CD14-positive monocyte (primary cell): ENCODE measurements around the gene RMND5A. TPM values are rescaled to one million over a fixed set of nuclear protein-coding genes. Genes with fewer than 3 reads are reported as not detected.

Experiments
- DNase-seq, 3 donors: peaks; one replicate each; pipeline ENCODE4 v3.0.0-alpha.2; 2011 to 2022
- H2AFZ ChIP-seq: 2 replicates; pipeline ENCODE4 v1.6.0; 2012; ENCODE audit warnings: mild to moderate bottlenecking, low read depth, low read length, inconsistent platforms; ENCODE audit not compliant: insufficient read depth, poor library complexity, severe bottlenecking
- H3K27ac ChIP-seq, 2 donors: 1 replicate in 1 of 2; 2 replicates in 1 of 2; pipeline ENCODE4 v1.5.1; 2012 to 2013; ENCODE audit warnings: low read length in 2 of 2, control low read depth in 1 of 2, inconsistent platforms in 1 of 2, low read depth in 1 of 2, mild to moderate bottlenecking in 1 of 2
- H3K27me3 ChIP-seq, 2 donors: one replicate each; pipeline versions ENCODE4 v1.6.0 to v1.6.1; 2011 to 2013; ENCODE audit warnings: low read length in 2 of 2; ENCODE audit not compliant: control insufficient read depth in 2 of 2, insufficient read depth in 2 of 2
- H3K36me3 ChIP-seq, 2 donors: replicated peaks in 1 of 2; 1 replicate in 1 of 2; 2 replicates in 1 of 2; pipeline versions ENCODE4 v1.5.1 to v1.6.1; 2012 to 2013; ENCODE audit warnings: low read length in 2 of 2, control low read depth in 1 of 2, inconsistent platforms in 1 of 2, mild to moderate bottlenecking in 1 of 2; ENCODE audit not compliant: insufficient read depth in 2 of 2, control insufficient read depth in 1 of 2
- H3K4me1 ChIP-seq, 2 donors: 1 replicate in 1 of 2; 2 replicates in 1 of 2; pipeline versions ENCODE4 v1.5.1 to v1.6.1; 2012 to 2013; ENCODE audit warnings: low read length in 2 of 2, control low read depth in 1 of 2, inconsistent platforms in 1 of 2, mild to moderate bottlenecking in 1 of 2, moderate library complexity in 1 of 2; ENCODE audit not compliant: insufficient read depth in 2 of 2, control insufficient read depth in 1 of 2
- H3K4me2 ChIP-seq: replicated peaks from 2 replicates; pipeline ENCODE3; 2012; ENCODE audit warnings: low read length, moderate library complexity, mild to moderate bottlenecking; ENCODE audit not compliant: poor library complexity, severe bottlenecking; ENCODE audit errors: extremely low read depth
- H3K4me3 ChIP-seq, 3 experiments: fragments of 200-600 bp in 1 of 3; sonication (generic) in 1 of 3; replicated peaks in 1 of 3; 1 replicate in 2 of 3; 2 replicates in 1 of 3; pipeline ENCODE4 v1.5.1; 2011 to 2013; ENCODE audit warnings: low read length in 3 of 3, mild to moderate bottlenecking in 3 of 3, control low read depth in 2 of 3, low read depth in 2 of 3, inconsistent platforms in 1 of 3, moderate library complexity in 1 of 3
- H3K79me2 ChIP-seq: 2 replicates; pipeline ENCODE4 v1.6.0; 2012; ENCODE audit warnings: mild to moderate bottlenecking, control low read depth, inconsistent platforms, low read length, moderate library complexity; ENCODE audit not compliant: insufficient read depth
- H3K9ac ChIP-seq: 2 replicates; pipeline ENCODE4 v1.6.0; 2017; ENCODE audit warnings: low read length, mild to moderate bottlenecking; ENCODE audit not compliant: insufficient read depth, poor library complexity, severe bottlenecking
- H3K9me3 ChIP-seq, 2 donors: replicated peaks in 1 of 2; 1 replicate in 1 of 2; 2 replicates in 1 of 2; pipeline versions ENCODE4 v1.5.1 to v1.6.1; 2012 to 2013; ENCODE audit warnings: low read length in 2 of 2, control low read depth in 1 of 2; ENCODE audit not compliant: control insufficient read depth in 1 of 2, insufficient read depth in 1 of 2
- H4K20me1 ChIP-seq: 2 replicates; pipeline ENCODE4 v1.6.0; 2012; ENCODE audit warnings: mild to moderate bottlenecking, low read length, control low read depth, moderate library complexity; ENCODE audit not compliant: insufficient read depth
- H3K27ac Mint-ChIP-seq, 7 donors: one replicate each; pipeline ENCODE4 v1.8.0; 2020; ENCODE audit warnings: mild to moderate bottlenecking in 7 of 7, mixed read lengths in 7 of 7, moderate library complexity in 6 of 7, inconsistent platforms in 2 of 7
- H3K27me3 Mint-ChIP-seq, 3 donors: one replicate each; pipeline ENCODE4 v1.8.0; 2021 to 2022; ENCODE audit warnings: low read depth in 3 of 3, mild to moderate bottlenecking in 3 of 3, mixed read lengths in 3 of 3, moderate library complexity in 3 of 3, inconsistent platforms in 1 of 3
- H3K36me3 Mint-ChIP-seq, 2 donors: one replicate each; pipeline ENCODE4 v1.8.0; 2020; ENCODE audit warnings: mixed read lengths in 2 of 2, inconsistent platforms in 1 of 2, mild to moderate bottlenecking in 1 of 2
- H3K4me1 Mint-ChIP-seq: one replicate; pipeline ENCODE4 v1.8.0; 2020; ENCODE audit warnings: mild to moderate bottlenecking, mixed read lengths
- H3K4me3 Mint-ChIP-seq, 2 donors: one replicate each; pipeline ENCODE4 v1.8.0; 2020; ENCODE audit warnings: mild to moderate bottlenecking in 2 of 2, mixed read lengths in 2 of 2, moderate library complexity in 1 of 2
- H3K9me3 Mint-ChIP-seq, 7 donors: one replicate each; pipeline ENCODE4 v1.8.0; 2020 to 2022; ENCODE audit warnings: mixed read lengths in 7 of 7, mild to moderate bottlenecking in 6 of 7, moderate library complexity in 6 of 7, inconsistent platforms in 2 of 7
- WGBS: methylation state at CpG from one replicate; pipeline ENCODE4 v1.1.5; 2013; ENCODE audit warnings: missing lambda C conversion rate; ENCODE audit not compliant: insufficient coverage; 5-methylcytosine and 5-hydroxymethylcytosine counted together
- intact Hi-C, 2 donors: fragments of 100-400 bp; cut with micrococcal nuclease; formaldehyde crosslinking; loops; one replicate each; pipeline versions ENCODE4 v1.15.0 to v1.15.1; 2023
- polyA plus RNA-seq, 3 donors: library from polyadenylated mRNA; depleted of rRNA in 1 of 3; unstranded in 2 of 3; stranded (reverse) in 1 of 3; fragments of 300-500 nt in 2 of 3; fragments of >200 nt in 1 of 3; fragmentation: Illumina TruSeq in 2 of 3; gene quantifications; 1 replicate in 2 of 3; 2 replicates in 1 of 3; pipeline ENCODE4 v1.2.3, GENCODE V29; 2012 to 2021
- TF ChIP-seq, protein P1 (sequence below): fragments of 200-600 bp; IDR thresholded peaks from one replicate; pipeline ENCODE4 v1.8.0; 2022; ENCODE audit warnings: antibody characterized with exemption, mild to moderate bottlenecking

RMND5A gene
- polyA plus RNA-seq, 3 donors = 18.5 to 20.3 (median 18.9) TPM

DNA sequence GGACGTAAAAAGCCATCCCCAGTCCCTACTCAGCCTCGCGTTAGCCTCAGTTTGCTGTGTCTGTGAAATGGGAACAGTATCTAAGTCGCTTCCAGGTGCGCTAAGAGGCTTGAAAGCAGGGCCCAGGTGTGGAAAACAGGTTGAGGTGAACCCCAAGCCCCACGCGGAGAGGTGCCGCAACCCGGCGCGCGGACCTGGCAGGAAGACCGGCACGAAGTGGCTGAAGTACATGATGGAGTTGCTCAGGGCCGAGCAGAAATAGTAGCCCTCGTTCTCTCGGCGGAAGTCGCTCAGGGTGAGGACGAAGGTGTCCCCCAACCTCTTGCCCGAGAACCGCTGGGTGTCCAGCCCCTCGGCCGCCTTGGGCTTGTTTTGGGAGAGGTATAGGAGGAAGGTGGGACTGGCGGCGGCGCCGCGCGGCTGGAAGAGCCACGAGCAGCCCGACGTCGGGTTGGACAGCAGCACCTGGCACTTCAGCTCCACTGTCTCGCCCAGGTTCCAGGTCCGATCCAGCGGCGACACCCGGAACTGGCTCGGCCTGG is 70.1 kb downstream of the RMND5A start:
- DNase-seq = no peak
- peaks cover 27% of the 10 kb centered on the region for H3K4me1 Mint-ChIP-seq

DNA sequence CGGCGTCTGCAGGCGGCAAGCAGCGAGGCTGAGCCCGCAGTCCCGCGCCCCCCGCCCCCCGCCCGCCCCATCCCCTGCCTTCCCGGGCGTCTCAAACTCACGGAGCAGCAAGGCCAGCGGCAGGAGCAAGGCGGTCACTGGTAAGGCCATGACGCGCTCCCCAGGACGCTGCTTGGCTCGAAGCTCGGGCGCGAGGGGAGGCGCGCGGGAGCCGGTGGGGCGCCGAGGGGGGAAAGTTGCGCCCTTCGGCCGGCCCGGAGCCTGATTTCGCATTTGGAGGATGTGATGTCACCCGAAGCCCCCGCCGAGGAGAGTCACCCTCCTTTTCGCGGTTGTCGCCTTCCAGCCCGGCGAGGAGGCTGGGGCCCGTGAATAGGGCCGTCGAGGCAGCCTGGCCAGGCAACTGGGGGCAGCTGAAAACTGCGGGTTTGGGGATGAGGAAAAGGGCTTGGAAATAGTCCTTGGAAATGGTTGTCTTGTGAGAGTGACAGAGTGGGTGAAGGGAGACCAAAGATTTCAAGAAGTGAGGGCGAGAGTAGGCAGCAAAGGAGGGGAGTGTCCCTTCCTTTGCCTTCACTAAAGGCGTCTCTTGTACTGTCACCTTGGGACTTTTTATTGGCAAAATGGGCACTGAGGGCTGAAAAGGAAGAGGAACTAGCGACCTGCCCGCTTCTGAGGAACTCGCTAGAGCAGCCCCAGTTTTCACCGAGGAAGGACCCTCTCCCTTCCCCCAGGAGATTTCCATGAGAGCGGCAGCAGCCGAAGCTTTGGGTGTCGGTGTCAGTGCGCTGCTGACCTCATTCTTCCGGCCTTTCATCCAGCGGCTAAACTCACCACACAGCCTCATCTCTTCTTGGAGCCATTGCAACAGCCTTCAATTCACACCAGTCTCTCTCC is 70.8 kb downstream of the RMND5A start, which contains the start of gene CD8A:
CD8A (minus strand) TSS at position 238 of the 897 bp plus-strand sequence; CDS start at position 150, 88 bp downstream.
- no peaks in the 10 kb centered on the region for H4K20me1 ChIP-seq
- no peak within 1 kb of the TSS for H3K9ac ChIP-seq
- H3K36me3 ChIP-seq = no peaks in the 10 kb centered on the region
- H3K9me3 ChIP-seq = peaks cover 4 to 43% of the 10 kb centered on the region in 2 donors
- Mint-ChIP-seq H3K27ac (peak within 1 kb of the TSS in 3 of 7 donors; percentile 16 to 82 (median 18)), H3K4me3 (peak within 1 kb of the TSS; percentile 76 to 93), H3K4me1 (peaks cover 27% of the 10 kb centered on the region), H3K36me3 (peaks cover 0 to 14% of the 10 kb centered on the region in 2 donors), H3K9me3 (peaks cover 7 to 32% (median 14%) of the 10 kb centered on the region in 7 donors), H3K27me3 (peaks cover 54 to 68% (median 64%) of the 10 kb centered on the region in 3 donors)
- H3K4me1 ChIP-seq = peaks cover 17 to 27% of the 10 kb centered on the region in 2 donors
- H3K4me2 ChIP-seq = peak within 1 kb of the TSS; percentile 68
- TF ChIP-seq, protein P1, sequence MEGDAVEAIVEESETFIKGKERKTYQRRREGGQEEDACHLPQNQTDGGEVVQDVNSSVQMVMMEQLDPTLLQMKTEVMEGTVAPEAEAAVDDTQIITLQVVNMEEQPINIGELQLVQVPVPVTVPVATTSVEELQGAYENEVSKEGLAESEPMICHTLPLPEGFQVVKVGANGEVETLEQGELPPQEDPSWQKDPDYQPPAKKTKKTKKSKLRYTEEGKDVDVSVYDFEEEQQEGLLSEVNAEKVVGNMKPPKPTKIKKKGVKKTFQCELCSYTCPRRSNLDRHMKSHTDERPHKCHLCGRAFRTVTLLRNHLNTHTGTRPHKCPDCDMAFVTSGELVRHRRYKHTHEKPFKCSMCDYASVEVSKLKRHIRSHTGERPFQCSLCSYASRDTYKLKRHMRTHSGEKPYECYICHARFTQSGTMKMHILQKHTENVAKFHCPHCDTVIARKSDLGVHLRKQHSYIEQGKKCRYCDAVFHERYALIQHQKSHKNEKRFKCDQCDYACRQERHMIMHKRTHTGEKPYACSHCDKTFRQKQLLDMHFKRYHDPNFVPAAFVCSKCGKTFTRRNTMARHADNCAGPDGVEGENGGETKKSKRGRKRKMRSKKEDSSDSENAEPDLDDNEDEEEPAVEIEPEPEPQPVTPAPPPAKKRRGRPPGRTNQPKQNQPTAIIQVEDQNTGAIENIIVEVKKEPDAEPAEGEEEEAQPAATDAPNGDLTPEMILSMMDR = no peak
- intact Hi-C loops = no loop called here
- peak within 1 kb of the TSS; percentile 63 for H2AFZ ChIP-seq
- peaks cover 30 to 64% of the 10 kb centered on the region in 2 donors for H3K27me3 ChIP-seq
- H3K27ac ChIP-seq = no peak within 1 kb of the TSS
- peak in 1 of 3 donors; percentile 16 for DNase-seq
- under 1% methylated on average over 51 of the region's 57 CpGs for WGBS
- peak within 1 kb of the TSS in 1 of 3 experiments; percentile 64 for H3K4me3 ChIP-seq
- H3K79me2 ChIP-seq = no peaks in the 10 kb centered on the region

More for the DNA sequence above, 70.1 kb downstream of the RMND5A start:
- intact Hi-C loops = no loop called here
- Histone ChIP-seq H3K27me3 (peaks cover 30 to 64% of the 10 kb centered on the region in 2 donors), H3K4me3 (no peak overlapping the region), H2AFZ (no peak overlapping the region), H3K9ac (no peak overlapping the region), H3K36me3 (no peaks in the 10 kb centered on the region), H3K4me1 (peaks cover 17 to 27% of the 10 kb centered on the region in 2 donors), H3K9me3 (peaks cover 4 to 35% of the 10 kb centered on the region in 2 donors), H4K20me1 (no peaks in the 10 kb centered on the region), H3K4me2 (peak overlapping the region; percentile 14), H3K79me2 (no peaks in the 10 kb centered on the region), H3K27ac (no peak overlapping the region)
- Mint-ChIP-seq H3K27ac (no peak overlapping the region), H3K27me3 (peaks cover 57 to 68% (median 66%) of the 10 kb centered on the region in 3 donors), H3K9me3 (peaks cover 3 to 26% (median 6%) of the 10 kb centered on the region in 7 donors), H3K4me3 (peak overlapping the region; percentile 67 to 78), H3K36me3 (peaks cover 0 to 11% of the 10 kb centered on the region in 2 donors)
- WGBS = 8% methylated on average over 37 of the region's 40 CpGs
- TF ChIP-seq, protein P1 = no peak
